SK-N-SH (cell line): Measurements from ENCODE around the gene PRELP. TPM values are rescaled to one million over a fixed set of nuclear protein-coding genes. Genes with fewer than 3 reads are reported as not detected.
A peak's percentile ranks its signal among the peaks of the same experiment; 100 is the strongest.

Source experiments
- CTCF ChIA-PET: fragments of 300-600, 350-600 bp; formaldehyde crosslinking; extraction: SDS; loops from one replicate; lab custom pipeline; 2021; lab: Yijun Ruan, JAX
- POLR2A ChIA-PET: fragments of 350-600 bp; sonication (Branson Sonifier 250); formaldehyde crosslinking; extraction: SDS; loops from one replicate; lab custom pipeline; 2020; ENCODE audit warnings: antibody characterized with exemption, inconsistent platforms; lab: Yijun Ruan, JAX
- DNase-seq: peaks from one replicate; pipeline ENCODE4 v3.0.0; 2012
- H2AFZ ChIP-seq: fragments of 200-600 bp; sonication (generic); 2 replicates; pipeline ENCODE4 v1.8.1; 2016; ENCODE audit warnings: antibody characterized with exemption, mild to moderate bottlenecking, low read depth
- H3F3A ChIP-seq: fragments of 200-600 bp; sonication (generic); replicated peaks from 2 replicates; pipeline ENCODE3; 2016; ENCODE audit warnings: antibody characterized with exemption, mild to moderate bottlenecking; ENCODE audit not compliant: insufficient read depth
- H3K27ac ChIP-seq, 2 experiments: fragments of 200-500 bp in 1 of 2; fragments of 200-600 bp in 1 of 2; sonication (Bioruptor generic) in 1 of 2; sonication (generic), shearing (Covaris generic) in 1 of 2; 2 replicates each; pipeline versions ENCODE4 v1.5.1 to v1.6.1; 2014 to 2016; ENCODE audit warnings: low read depth in 2 of 2, inconsistent platforms in 1 of 2, low read length in 1 of 2, mild to moderate bottlenecking in 1 of 2, mixed read lengths in 1 of 2
- H3K27me3 ChIP-seq: fragments of 200-600 bp; sonication (generic), shearing (Covaris generic); 2 replicates; pipeline ENCODE4 v1.6.1; 2016; ENCODE audit warnings: mixed run types; ENCODE audit not compliant: insufficient read depth
- H3K36me3 ChIP-seq, 2 experiments: fragments of 200-500 bp in 1 of 2; fragments of 200-600 bp in 1 of 2; sonication (Bioruptor generic) in 1 of 2; sonication (generic) in 1 of 2; replicated peaks in 1 of 2; 2 replicates each; pipeline versions ENCODE3 to v1.5.1; 2014 to 2016; ENCODE audit warnings: low read length in 1 of 2, mild to moderate bottlenecking in 1 of 2; ENCODE audit not compliant: insufficient read depth in 2 of 2, control insufficient read depth in 1 of 2
- H3K4me1 ChIP-seq, 2 experiments: fragments of 200-500 bp in 1 of 2; fragments of 200-600 bp in 1 of 2; sonication (Bioruptor generic) in 1 of 2; sonication (generic), shearing (Covaris generic) in 1 of 2; 2 replicates each; pipeline versions ENCODE4 v1.5.1 to v1.6.1; 2014 to 2016; ENCODE audit warnings: low read depth in 1 of 2, low read length in 1 of 2, mixed run types in 1 of 2; ENCODE audit not compliant: insufficient read depth in 2 of 2, control insufficient read depth in 1 of 2
- H3K4me2 ChIP-seq: fragments of 200-600 bp; sonication (generic), shearing (Covaris generic); 2 replicates; pipeline ENCODE4 v1.6.1; 2017; ENCODE audit warnings: mixed run types
- H3K4me3 ChIP-seq, 2 experiments: fragments of 200-500 bp in 1 of 2; fragments of 200-600 bp in 1 of 2; sonication (Bioruptor generic) in 1 of 2; sonication (generic), shearing (Covaris generic) in 1 of 2; 2 replicates each; pipeline versions ENCODE4 v1.5.1 to v1.8.1; 2014 to 2016; ENCODE audit warnings: low read depth in 2 of 2, inconsistent platforms in 1 of 2, low read length in 1 of 2, mild to moderate bottlenecking in 1 of 2, mixed read lengths in 1 of 2, moderate library complexity in 1 of 2
- H3K79me2 ChIP-seq: fragments of 200-600 bp; sonication (generic); 2 replicates; pipeline ENCODE4 v1.8.1; 2017; ENCODE audit warnings: mild to moderate bottlenecking; ENCODE audit not compliant: insufficient read depth
- H3K9ac ChIP-seq: fragments of 200-600 bp; sonication (generic); 2 replicates; pipeline ENCODE4 v1.6.1; 2017; ENCODE audit warnings: mixed run types
- H3K9me2 ChIP-seq: fragments of 200-600 bp; sonication (generic); 2 replicates; pipeline ENCODE4 v1.6.1; 2017; ENCODE audit warnings: mixed run types
- H3K9me3 ChIP-seq: fragments of 200-600 bp; sonication (generic); 2 replicates; pipeline ENCODE4 v1.6.1; 2017; ENCODE audit warnings: mixed run types, mild to moderate bottlenecking, moderate library complexity
- H4K20me1 ChIP-seq: fragments of 200-600 bp; sonication (generic); 2 replicates; pipeline ENCODE4 v1.6.1; 2017; ENCODE audit warnings: mild to moderate bottlenecking, mixed run types; ENCODE audit not compliant: insufficient read depth
- CHD2 ChIP-seq: fragments of 150-350 bp; IDR thresholded peaks from 2 replicates; pipeline ENCODE4 v1.6.1; 2018; ENCODE audit warnings: low read length; ENCODE audit not compliant: partially characterized antibody
- EP300 ChIP-seq, 2 experiments: IDR thresholded peaks; 2 replicates each; pipeline versions ENCODE4 v1.4.0 to v1.6.1; 2012; ENCODE audit warnings: borderline replicate concordance in 1 of 2, low read depth in 1 of 2, low read length in 1 of 2
- FOSL2 ChIP-seq: IDR thresholded peaks from 2 replicates; pipeline ENCODE4 v1.4.0; 2012; ENCODE audit warnings: low read depth, mild to moderate bottlenecking, moderate library complexity, borderline replicate concordance
- FOXJ3 ChIP-seq: sonication (generic); formaldehyde crosslinking; IDR thresholded peaks from 2 replicates; pipeline ENCODE4 v1.5.1; 2020; ENCODE audit warnings: mild to moderate bottlenecking, missing genetic modification reagents
- FOXM1 ChIP-seq: IDR thresholded peaks from 2 replicates; pipeline ENCODE4 v1.4.0; 2012; ENCODE audit warnings: low read depth, mild to moderate bottlenecking
- GABPA ChIP-seq: IDR thresholded peaks from 2 replicates; pipeline ENCODE4 v1.4.0; 2012; ENCODE audit warnings: low read depth, mild to moderate bottlenecking
- GATA2 ChIP-seq: sonication (generic); formaldehyde crosslinking; IDR thresholded peaks from 2 replicates; pipeline ENCODE4 v1.5.0; 2020; ENCODE audit warnings: mild to moderate bottlenecking, missing genetic modification reagents
- IRF3 ChIP-seq: fragments of 150-350 bp; IDR thresholded peaks from 2 replicates; pipeline ENCODE4 v1.6.1; 2016; ENCODE audit warnings: mild to moderate bottlenecking, low read depth, low read length
- JUND ChIP-seq: IDR thresholded peaks from 2 replicates; pipeline ENCODE4 v1.4.0; 2012
- MEF2A ChIP-seq: IDR thresholded peaks from 2 replicates; pipeline ENCODE4 v1.4.0; 2012; ENCODE audit warnings: low read depth, borderline replicate concordance
- NFIC ChIP-seq: IDR thresholded peaks from 2 replicates; pipeline ENCODE4 v1.4.0; 2012; ENCODE audit warnings: borderline replicate concordance
- POLR2AphosphoS5 ChIP-seq: IDR thresholded peaks from 2 replicates; pipeline ENCODE4 v1.6.1; 2012; ENCODE audit warnings: low read depth, low read length
- RXRA ChIP-seq: IDR thresholded peaks from 2 replicates; pipeline ENCODE4 v1.4.0; 2012; ENCODE audit warnings: low read depth, mild to moderate bottlenecking, borderline replicate concordance
- TCF12 ChIP-seq: IDR thresholded peaks from 2 replicates; pipeline ENCODE4 v1.4.0; 2012
- TEAD4 ChIP-seq: IDR thresholded peaks from 2 replicates; pipeline ENCODE4 v1.4.0; 2012; ENCODE audit warnings: mild to moderate bottlenecking, borderline replicate concordance; ENCODE audit not compliant: insufficient read depth
- USF1 ChIP-seq: IDR thresholded peaks from 2 replicates; pipeline ENCODE4 v1.4.0; 2012; ENCODE audit warnings: low read depth, borderline replicate concordance
- USF2 ChIP-seq: fragments of 150-350 bp; IDR thresholded peaks from 2 replicates; pipeline ENCODE4 v1.6.1; 2017; ENCODE audit warnings: antibody characterized with exemption, low read length, low read depth, borderline replicate concordance
- YY1 ChIP-seq: IDR thresholded peaks from 2 replicates; pipeline ENCODE4 v1.4.0; 2012; ENCODE audit warnings: low read depth, mild to moderate bottlenecking
- WGBS: methylation state at CpG from one replicate; pipeline ENCODE4 v1.1.6; 2017; ENCODE audit warnings: low lambda C conversion rate; 5-methylcytosine and 5-hydroxymethylcytosine counted together
- polyA plus RNA-seq, 3 experiments: library from polyadenylated mRNA; depleted of rRNA; stranded (reverse); fragments of >200 nt; gene quantifications; 2 replicates each; pipeline ENCODE4 v1.2.3, GENCODE V29; 2012
- TF ChIP-seq, protein P1 (sequence below): IDR thresholded peaks from 2 replicates; pipeline ENCODE4; 2012
- TF ChIP-seq, protein P2 (sequence below): IDR thresholded peaks from 2 replicates; pipeline ENCODE4 v1.6.1; 2012; ENCODE audit warnings: mild to moderate bottlenecking, low read depth, low read length, moderate library complexity
- TF ChIP-seq, protein P3 (sequence below): fragments of 200-600 bp; sonication (generic); IDR thresholded peaks from 2 replicates; pipeline ENCODE4 v1.6.1; 2017; ENCODE audit warnings: antibody characterized with exemption, mild to moderate bottlenecking, moderate library complexity

Gene PRELP
- polyA plus RNA-seq, 1 of the 3 experiments (the other 2 are of a cell fraction), result 0.48 TPM

GRCh38 chr1:203534526-203534925, 58.9 kb downstream of the PRELP start (continued):
- no peak for TF ChIP-seq IRF3
- TF ChIP-seq FOSL2, result peak; percentile 99
- peak; percentile 77 to 100 for TF ChIP-seq EP300 (IDR thresholded peaks at IDR 0.05; ENCODE audit: borderline replicate concordance in 1 of 2, low read depth in 1 of 2, low read length in 1 of 2)
- peak; percentile 95 for TF ChIP-seq RXRA
- no peak for TF ChIP-seq GATA2 (CRISPR knock-in tag)
- TF ChIP-seq CHD2, result no peak
- peak; percentile 95 for TF ChIP-seq TEAD4

DNA sequence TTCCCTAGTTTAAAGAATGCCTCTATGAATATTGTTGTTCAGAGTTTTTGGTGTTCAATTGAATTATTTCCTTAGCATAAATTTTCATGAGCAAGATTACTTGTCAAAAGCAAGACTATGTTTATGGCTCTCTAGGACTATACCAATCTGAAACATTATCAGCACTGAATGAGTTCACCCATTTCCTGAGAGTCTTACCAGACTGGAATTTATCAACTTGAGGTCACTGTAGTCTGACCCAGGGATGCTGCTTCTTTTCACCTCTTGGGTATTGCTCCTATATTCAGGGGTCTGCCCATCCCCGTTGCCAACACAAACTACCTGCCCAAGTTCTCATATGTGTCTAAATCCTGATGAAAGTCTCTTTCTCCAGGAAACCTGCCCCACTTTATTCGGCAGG, 61.0 kb downstream of the PRELP start:
- H3K36me3 ChIP-seq, result no peaks in the 10 kb centered on the region
- H3K27me3 ChIP-seq, result no peaks in the 10 kb centered on the region
- H3K4me3 ChIP-seq, result no peak overlapping the region
- H3K4me1 ChIP-seq, result peaks cover 4 to 38% of the 10 kb centered on the region in 2 experiments
- no peak for DNase-seq
- ChIA-PET POLR2A (no interaction called here), CTCF (interaction anchor here (1.1 kb wide), 1 partner anchor 32 kb away, joined by 3 read pairs; no protein-coding TSS in a partner anchor)
- H3K79me2 ChIP-seq, result no peaks in the 10 kb centered on the region
- no peaks in the 10 kb centered on the region for H3K9me2 ChIP-seq
- H3K4me2 ChIP-seq, result peak overlapping the region; percentile 50
- no peak overlapping the region for H2AFZ ChIP-seq
- no peaks in the 10 kb centered on the region for H4K20me1 ChIP-seq
- H3K27ac ChIP-seq, result peak overlapping the region; percentile 60 to 95; a peak in 3 of 4 replicates
- H3K9me3 ChIP-seq, result no peaks in the 10 kb centered on the region
- H3F3A ChIP-seq, result peaks cover 39% of the 10 kb centered on the region
- TF ChIP-seq TEAD4 (no peak), FOSL2 (no peak), YY1 (no peak), USF1 (no peak), FOXJ3 (CRISPR knock-in tag) (no peak), USF2 (no peak), FOXM1 (no peak), GABPA (no peak), TCF12 (peak; percentile 60), JUND (peak; percentile 60), MEF2A (no peak), EP300 (IDR thresholded peaks at IDR 0.05; ENCODE audit: borderline replicate concordance in 1 of 2, low read depth in 1 of 2, low read length in 1 of 2) (no peak; a peak in 1 of 4 replicates), POLR2AphosphoS5 (no peak; the same call in 1 of the 2 replicates), NFIC (peak; percentile 7; the same call in 1 of the 2 replicates), RXRA (0 out of 2 replicates have a peak, but pooled peaks have one; percentile 23), CHD2 (no peak)
- TF ChIP-seq, protein P1, sequence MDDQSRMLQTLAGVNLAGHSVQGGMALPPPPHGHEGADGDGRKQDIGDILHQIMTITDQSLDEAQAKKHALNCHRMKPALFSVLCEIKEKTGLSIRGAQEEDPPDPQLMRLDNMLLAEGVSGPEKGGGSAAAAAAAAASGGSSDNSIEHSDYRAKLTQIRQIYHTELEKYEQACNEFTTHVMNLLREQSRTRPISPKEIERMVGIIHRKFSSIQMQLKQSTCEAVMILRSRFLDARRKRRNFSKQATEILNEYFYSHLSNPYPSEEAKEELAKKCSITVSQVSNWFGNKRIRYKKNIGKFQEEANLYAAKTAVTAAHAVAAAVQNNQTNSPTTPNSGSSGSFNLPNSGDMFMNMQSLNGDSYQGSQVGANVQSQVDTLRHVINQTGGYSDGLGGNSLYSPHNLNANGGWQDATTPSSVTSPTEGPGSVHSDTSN, result peak; percentile 69
- TF ChIP-seq, protein P2, sequence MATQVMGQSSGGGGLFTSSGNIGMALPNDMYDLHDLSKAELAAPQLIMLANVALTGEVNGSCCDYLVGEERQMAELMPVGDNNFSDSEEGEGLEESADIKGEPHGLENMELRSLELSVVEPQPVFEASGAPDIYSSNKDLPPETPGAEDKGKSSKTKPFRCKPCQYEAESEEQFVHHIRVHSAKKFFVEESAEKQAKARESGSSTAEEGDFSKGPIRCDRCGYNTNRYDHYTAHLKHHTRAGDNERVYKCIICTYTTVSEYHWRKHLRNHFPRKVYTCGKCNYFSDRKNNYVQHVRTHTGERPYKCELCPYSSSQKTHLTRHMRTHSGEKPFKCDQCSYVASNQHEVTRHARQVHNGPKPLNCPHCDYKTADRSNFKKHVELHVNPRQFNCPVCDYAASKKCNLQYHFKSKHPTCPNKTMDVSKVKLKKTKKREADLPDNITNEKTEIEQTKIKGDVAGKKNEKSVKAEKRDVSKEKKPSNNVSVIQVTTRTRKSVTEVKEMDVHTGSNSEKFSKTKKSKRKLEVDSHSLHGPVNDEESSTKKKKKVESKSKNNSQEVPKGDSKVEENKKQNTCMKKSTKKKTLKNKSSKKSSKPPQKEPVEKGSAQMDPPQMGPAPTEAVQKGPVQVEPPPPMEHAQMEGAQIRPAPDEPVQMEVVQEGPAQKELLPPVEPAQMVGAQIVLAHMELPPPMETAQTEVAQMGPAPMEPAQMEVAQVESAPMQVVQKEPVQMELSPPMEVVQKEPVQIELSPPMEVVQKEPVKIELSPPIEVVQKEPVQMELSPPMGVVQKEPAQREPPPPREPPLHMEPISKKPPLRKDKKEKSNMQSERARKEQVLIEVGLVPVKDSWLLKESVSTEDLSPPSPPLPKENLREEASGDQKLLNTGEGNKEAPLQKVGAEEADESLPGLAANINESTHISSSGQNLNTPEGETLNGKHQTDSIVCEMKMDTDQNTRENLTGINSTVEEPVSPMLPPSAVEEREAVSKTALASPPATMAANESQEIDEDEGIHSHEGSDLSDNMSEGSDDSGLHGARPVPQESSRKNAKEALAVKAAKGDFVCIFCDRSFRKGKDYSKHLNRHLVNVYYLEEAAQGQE, result no peak
- TF ChIP-seq, protein P3, sequence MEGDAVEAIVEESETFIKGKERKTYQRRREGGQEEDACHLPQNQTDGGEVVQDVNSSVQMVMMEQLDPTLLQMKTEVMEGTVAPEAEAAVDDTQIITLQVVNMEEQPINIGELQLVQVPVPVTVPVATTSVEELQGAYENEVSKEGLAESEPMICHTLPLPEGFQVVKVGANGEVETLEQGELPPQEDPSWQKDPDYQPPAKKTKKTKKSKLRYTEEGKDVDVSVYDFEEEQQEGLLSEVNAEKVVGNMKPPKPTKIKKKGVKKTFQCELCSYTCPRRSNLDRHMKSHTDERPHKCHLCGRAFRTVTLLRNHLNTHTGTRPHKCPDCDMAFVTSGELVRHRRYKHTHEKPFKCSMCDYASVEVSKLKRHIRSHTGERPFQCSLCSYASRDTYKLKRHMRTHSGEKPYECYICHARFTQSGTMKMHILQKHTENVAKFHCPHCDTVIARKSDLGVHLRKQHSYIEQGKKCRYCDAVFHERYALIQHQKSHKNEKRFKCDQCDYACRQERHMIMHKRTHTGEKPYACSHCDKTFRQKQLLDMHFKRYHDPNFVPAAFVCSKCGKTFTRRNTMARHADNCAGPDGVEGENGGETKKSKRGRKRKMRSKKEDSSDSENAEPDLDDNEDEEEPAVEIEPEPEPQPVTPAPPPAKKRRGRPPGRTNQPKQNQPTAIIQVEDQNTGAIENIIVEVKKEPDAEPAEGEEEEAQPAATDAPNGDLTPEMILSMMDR, result no peak
- 55% methylated on average over 2 of the region's 2 CpGs for WGBS
- H3K9ac ChIP-seq, result peak overlapping the region; percentile 2; the same call in 1 of the 2 replicates
